ENCODE measurements around the gene LSM3.

LSM3 gene

DNA sequence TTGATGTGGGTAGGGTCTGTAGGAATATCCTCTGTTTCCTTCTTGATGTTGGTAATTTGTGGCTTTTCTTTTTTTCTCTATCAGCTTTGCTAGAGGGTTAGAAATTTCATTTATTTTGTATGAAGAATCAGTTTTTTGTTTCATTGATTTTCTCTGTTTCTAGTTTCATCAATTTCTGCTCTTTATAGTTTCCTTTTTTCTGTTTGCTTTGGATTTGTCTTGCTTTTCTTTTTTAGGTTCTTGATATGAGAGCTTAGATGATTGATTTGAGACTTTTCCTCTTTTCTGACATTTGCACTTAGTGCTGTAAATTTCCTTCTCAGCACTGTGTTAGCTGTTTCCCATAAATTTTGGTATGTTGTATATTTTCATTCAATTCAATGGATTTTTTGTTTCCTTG is 61.3 kb downstream of the LSM3 start:
- no peaks in the 10 kb centered on the region for H3K4me1 ChIP-seq (ENCODE audit: insufficient read depth, low read length, severe bottlenecking)
- no peak overlapping the region for H2AFZ ChIP-seq (ENCODE audit: low read length)
- H3K4me2 ChIP-seq (ENCODE audit: low read length) = no peak overlapping the region
- H3K27me3 ChIP-seq (ENCODE audit: insufficient read depth, low read length) = no peaks in the 10 kb centered on the region; the same call in 1 of the 2 replicates
- H3K79me2 ChIP-seq (ENCODE audit: insufficient read depth, low read length) = no peaks in the 10 kb centered on the region
- TF ChIP-seq, protein P1, sequence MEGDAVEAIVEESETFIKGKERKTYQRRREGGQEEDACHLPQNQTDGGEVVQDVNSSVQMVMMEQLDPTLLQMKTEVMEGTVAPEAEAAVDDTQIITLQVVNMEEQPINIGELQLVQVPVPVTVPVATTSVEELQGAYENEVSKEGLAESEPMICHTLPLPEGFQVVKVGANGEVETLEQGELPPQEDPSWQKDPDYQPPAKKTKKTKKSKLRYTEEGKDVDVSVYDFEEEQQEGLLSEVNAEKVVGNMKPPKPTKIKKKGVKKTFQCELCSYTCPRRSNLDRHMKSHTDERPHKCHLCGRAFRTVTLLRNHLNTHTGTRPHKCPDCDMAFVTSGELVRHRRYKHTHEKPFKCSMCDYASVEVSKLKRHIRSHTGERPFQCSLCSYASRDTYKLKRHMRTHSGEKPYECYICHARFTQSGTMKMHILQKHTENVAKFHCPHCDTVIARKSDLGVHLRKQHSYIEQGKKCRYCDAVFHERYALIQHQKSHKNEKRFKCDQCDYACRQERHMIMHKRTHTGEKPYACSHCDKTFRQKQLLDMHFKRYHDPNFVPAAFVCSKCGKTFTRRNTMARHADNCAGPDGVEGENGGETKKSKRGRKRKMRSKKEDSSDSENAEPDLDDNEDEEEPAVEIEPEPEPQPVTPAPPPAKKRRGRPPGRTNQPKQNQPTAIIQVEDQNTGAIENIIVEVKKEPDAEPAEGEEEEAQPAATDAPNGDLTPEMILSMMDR (IDR thresholded peaks at IDR 0.05; ENCODE audit: low read length) = no peak
- no peak for TF ChIP-seq EZH2 (IDR thresholded peaks at IDR 0.05; ENCODE audit: borderline replicate concordance, low read length)
- no peak overlapping the region for H3K27ac ChIP-seq (ENCODE audit: low read depth, low read length, poor library complexity, severe bottlenecking)
- H3K9me3 ChIP-seq (ENCODE audit: low read length) = no peaks in the 10 kb centered on the region
- H4K20me1 ChIP-seq (ENCODE audit: insufficient read depth, low read length) = no peaks in the 10 kb centered on the region
- H3K36me3 ChIP-seq (ENCODE audit: insufficient read depth, low read length) = no peaks in the 10 kb centered on the region
- no peaks in the 10 kb centered on the region for H3F3A ChIP-seq (ENCODE audit: insufficient read depth, low read length)
- H3K9me2 ChIP-seq (ENCODE audit: low read depth, low read length) = no peaks in the 10 kb centered on the region
- H3K9ac ChIP-seq (ENCODE audit: low read length) = no peak overlapping the region
- H3K4me3 ChIP-seq (ENCODE audit: low read depth, low read length, poor library complexity, severe bottlenecking) = no peak overlapping the region

DNA sequence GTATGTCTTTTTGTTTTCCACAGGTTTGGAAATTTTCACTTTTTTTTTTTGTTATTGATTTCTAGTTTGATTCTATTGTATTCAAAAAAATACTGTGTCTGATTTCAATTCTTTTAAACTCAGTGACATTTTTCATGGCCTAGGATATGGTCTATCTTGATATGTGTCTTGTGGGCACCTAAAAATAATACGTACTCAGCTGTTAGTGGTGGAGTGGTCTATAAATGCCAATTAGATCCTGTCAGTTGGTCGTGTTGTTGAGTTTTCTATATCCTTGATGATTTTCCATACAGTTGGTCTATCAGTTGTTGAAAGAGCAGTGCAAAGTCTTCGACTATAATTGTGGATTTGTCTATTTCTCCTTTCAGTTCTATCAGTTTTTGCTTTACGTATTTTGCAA is 61.7 kb downstream of the LSM3 start:
- TF ChIP-seq, protein P1 (IDR thresholded peaks at IDR 0.05; ENCODE audit: low read length) = no peak
- no peak for TF ChIP-seq EZH2 (IDR thresholded peaks at IDR 0.05; ENCODE audit: borderline replicate concordance, low read length)
- H4K20me1 ChIP-seq (ENCODE audit: insufficient read depth, low read length) = no peaks in the 10 kb centered on the region
- no peaks in the 10 kb centered on the region for H3F3A ChIP-seq (ENCODE audit: insufficient read depth, low read length)
- no peaks in the 10 kb centered on the region; the same call in 1 of the 2 replicates for H3K27me3 ChIP-seq (ENCODE audit: insufficient read depth, low read length)
- H3K4me1 ChIP-seq (ENCODE audit: insufficient read depth, low read length, severe bottlenecking) = no peaks in the 10 kb centered on the region
- no peak overlapping the region for H3K9ac ChIP-seq (ENCODE audit: low read length)
- H3K27ac ChIP-seq (ENCODE audit: low read depth, low read length, poor library complexity, severe bottlenecking) = no peak overlapping the region
- no peaks in the 10 kb centered on the region for H3K79me2 ChIP-seq (ENCODE audit: insufficient read depth, low read length)
- no peak overlapping the region for H2AFZ ChIP-seq (ENCODE audit: low read length)
- H3K36me3 ChIP-seq (ENCODE audit: insufficient read depth, low read length) = no peaks in the 10 kb centered on the region
- no peaks in the 10 kb centered on the region for H3K9me2 ChIP-seq (ENCODE audit: low read depth, low read length)
- no peaks in the 10 kb centered on the region for H3K9me3 ChIP-seq (ENCODE audit: low read length)
- H3K4me3 ChIP-seq (ENCODE audit: low read depth, low read length, poor library complexity, severe bottlenecking) = no peak overlapping the region
- no peak overlapping the region for H3K4me2 ChIP-seq (ENCODE audit: low read length)

DNA sequence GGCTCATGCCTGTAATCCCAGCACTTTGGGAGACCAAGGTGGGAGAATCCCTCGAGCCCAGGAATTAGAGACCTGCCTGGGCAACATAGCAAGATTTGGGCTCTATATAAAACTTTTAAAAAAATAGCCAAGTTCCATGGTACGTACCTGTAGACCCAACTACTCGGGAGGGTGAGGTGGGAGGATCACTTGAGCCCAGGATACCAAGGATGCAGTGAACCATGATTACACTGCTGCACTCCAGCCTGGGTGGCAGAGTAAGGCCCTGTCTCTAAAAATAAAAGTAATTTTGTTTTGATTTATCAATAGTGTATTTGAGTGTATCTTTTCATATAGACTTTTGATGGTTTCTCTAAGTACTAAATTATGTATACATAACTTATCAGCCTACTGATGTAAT is 63.1 kb downstream of the LSM3 start:
- H3K9ac ChIP-seq (ENCODE audit: low read length) = no peak overlapping the region

More for the DNA sequence above, 63.1 kb downstream of the LSM3 start:
- H3K27me3 ChIP-seq (ENCODE audit: insufficient read depth, low read length) = no peaks in the 10 kb centered on the region; the same call in 1 of the 2 replicates
- H3F3A ChIP-seq (ENCODE audit: insufficient read depth, low read length) = no peaks in the 10 kb centered on the region
- H3K79me2 ChIP-seq (ENCODE audit: insufficient read depth, low read length) = no peaks in the 10 kb centered on the region
- TF ChIP-seq EZH2 (IDR thresholded peaks at IDR 0.05; ENCODE audit: borderline replicate concordance, low read length) = no peak
- TF ChIP-seq, protein P1 (IDR thresholded peaks at IDR 0.05; ENCODE audit: low read length) = no peak
- H3K9me3 ChIP-seq (ENCODE audit: low read length) = no peaks in the 10 kb centered on the region
- H4K20me1 ChIP-seq (ENCODE audit: insufficient read depth, low read length) = no peaks in the 10 kb centered on the region
- no peaks in the 10 kb centered on the region for H3K36me3 ChIP-seq (ENCODE audit: insufficient read depth, low read length)
- no peak overlapping the region for H2AFZ ChIP-seq (ENCODE audit: low read length)
- no peak overlapping the region for H3K27ac ChIP-seq (ENCODE audit: low read depth, low read length, poor library complexity, severe bottlenecking)
- no peaks in the 10 kb centered on the region for H3K4me1 ChIP-seq (ENCODE audit: insufficient read depth, low read length, severe bottlenecking)
- H3K4me3 ChIP-seq (ENCODE audit: low read depth, low read length, poor library complexity, severe bottlenecking) = no peak overlapping the region
- H3K9me2 ChIP-seq (ENCODE audit: low read depth, low read length) = no peaks in the 10 kb centered on the region
- H3K4me2 ChIP-seq (ENCODE audit: low read length) = no peak overlapping the region

Data from OCI-LY1 (cell line).